H1 (cell line): ENCODE measurements around the gene SRY. TPM values are rescaled to one million over a fixed set of nuclear protein-coding genes. Genes with fewer than 3 reads are reported as not detected.

Source experiments
- BACH1 ChIP-seq: IDR thresholded peaks from 2 replicates; pipeline ENCODE4 v1.6.1; 2012; ENCODE audit warnings: low read length, improper control_type of control experiment
- CREB1 ChIP-seq: IDR thresholded peaks from 2 replicates; pipeline ENCODE4 v1.6.1; 2012; ENCODE audit warnings: inconsistent platforms
- JUND ChIP-seq: IDR thresholded peaks from 2 replicates; pipeline ENCODE4 v1.6.1; 2011; ENCODE audit warnings: mild to moderate bottlenecking, improper control_type of control experiment, low read length
- RNF2 ChIP-seq: fragments of 200-900, 300-1000 bp; sonication (generic); IDR thresholded peaks from 2 replicates; pipeline ENCODE4 v1.7.1; 2016; ENCODE audit warnings: borderline replicate concordance, low read depth, mild to moderate bottlenecking, antibody characterized with exemption, low read length; ENCODE audit not compliant: poor library complexity, severe bottlenecking; ENCODE audit errors: missing control alignments
- RXRA ChIP-seq: IDR thresholded peaks from 2 replicates; pipeline ENCODE4 v1.6.1; 2011; ENCODE audit warnings: low read depth, mild to moderate bottlenecking, low read length, moderate library complexity; ENCODE audit not compliant: insufficient read depth
- SUZ12 ChIP-seq: fragments of 200-600 bp; sonication (generic); IDR thresholded peaks from 2 replicates; pipeline ENCODE4 v1.6.1; 2012; ENCODE audit warnings: mild to moderate bottlenecking, inconsistent platforms, low read length, moderate library complexity, mixed read lengths
- polyA plus RNA-seq, 7 experiments: library from polyadenylated mRNA; depleted of rRNA in 3 of 7; stranded (reverse) in 5 of 7; unstranded in 2 of 7; fragments of >200 nt in 5 of 7; fragments of 200-250 nt in 2 of 7; gene quantifications; 1 replicate in 5 of 7; 2 replicates in 1 of 7; 4 replicates in 1 of 7; pipeline versions ENCODE4 v1.2.1 to v1.2.3, GENCODE V29; 2011 to 2013; ENCODE audit warnings: missing spikeins in 2 of 7, mixed read lengths in 2 of 7
- total RNA-seq: library from RNA; stranded (reverse); fragmentation: NEBNext Ultra II Directional; extraction: Animal tissue kit (Norgen Biotek cat#: 25700); gene quantifications from 2 replicates; pipeline ENCODE4 v1.2.1, GENCODE V29; 2021
- TF ChIP-seq, protein P1 (sequence below): fragments of 300-600 bp; sonication (generic); IDR thresholded peaks from 2 replicates; pipeline ENCODE4 v1.7.1; 2012; ENCODE audit warnings: low read length, moderate library complexity, mild to moderate bottlenecking, inconsistent platforms; ENCODE audit not compliant: insufficient replicate concordance
- TF ChIP-seq, protein P2 (sequence below): IDR thresholded peaks from 2 replicates; pipeline ENCODE4 v1.6.1; 2011; ENCODE audit warnings: low read depth, mild to moderate bottlenecking, low read length; ENCODE audit not compliant: insufficient read depth

Gene SRY
- total and polyA plus RNA-seq, 2 of the 8 experiments (the other 6 are each of a cell fraction or from before 2014, with no cell fraction given) = 5.9 to 15.1 TPM

DNA sequence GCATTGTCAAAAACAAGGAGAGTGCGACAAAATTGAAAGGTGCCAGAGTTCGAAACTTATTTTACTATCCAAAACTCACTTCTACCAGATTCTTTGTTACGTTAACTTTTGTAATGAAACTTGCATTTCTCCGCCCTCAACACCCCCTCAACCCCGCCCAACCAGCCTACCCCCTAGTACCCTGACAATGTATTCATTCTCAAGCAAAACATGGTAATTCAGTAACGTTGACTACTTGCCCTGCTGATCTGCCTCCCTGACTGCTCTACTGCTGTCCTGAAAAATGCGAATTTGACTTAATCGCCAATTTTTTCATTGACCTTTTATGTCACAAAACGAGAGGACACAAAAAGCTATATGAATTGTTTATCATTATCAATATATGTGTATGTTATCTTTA, at the start of gene SRY (continued):
- TF ChIP-seq, protein P1, sequence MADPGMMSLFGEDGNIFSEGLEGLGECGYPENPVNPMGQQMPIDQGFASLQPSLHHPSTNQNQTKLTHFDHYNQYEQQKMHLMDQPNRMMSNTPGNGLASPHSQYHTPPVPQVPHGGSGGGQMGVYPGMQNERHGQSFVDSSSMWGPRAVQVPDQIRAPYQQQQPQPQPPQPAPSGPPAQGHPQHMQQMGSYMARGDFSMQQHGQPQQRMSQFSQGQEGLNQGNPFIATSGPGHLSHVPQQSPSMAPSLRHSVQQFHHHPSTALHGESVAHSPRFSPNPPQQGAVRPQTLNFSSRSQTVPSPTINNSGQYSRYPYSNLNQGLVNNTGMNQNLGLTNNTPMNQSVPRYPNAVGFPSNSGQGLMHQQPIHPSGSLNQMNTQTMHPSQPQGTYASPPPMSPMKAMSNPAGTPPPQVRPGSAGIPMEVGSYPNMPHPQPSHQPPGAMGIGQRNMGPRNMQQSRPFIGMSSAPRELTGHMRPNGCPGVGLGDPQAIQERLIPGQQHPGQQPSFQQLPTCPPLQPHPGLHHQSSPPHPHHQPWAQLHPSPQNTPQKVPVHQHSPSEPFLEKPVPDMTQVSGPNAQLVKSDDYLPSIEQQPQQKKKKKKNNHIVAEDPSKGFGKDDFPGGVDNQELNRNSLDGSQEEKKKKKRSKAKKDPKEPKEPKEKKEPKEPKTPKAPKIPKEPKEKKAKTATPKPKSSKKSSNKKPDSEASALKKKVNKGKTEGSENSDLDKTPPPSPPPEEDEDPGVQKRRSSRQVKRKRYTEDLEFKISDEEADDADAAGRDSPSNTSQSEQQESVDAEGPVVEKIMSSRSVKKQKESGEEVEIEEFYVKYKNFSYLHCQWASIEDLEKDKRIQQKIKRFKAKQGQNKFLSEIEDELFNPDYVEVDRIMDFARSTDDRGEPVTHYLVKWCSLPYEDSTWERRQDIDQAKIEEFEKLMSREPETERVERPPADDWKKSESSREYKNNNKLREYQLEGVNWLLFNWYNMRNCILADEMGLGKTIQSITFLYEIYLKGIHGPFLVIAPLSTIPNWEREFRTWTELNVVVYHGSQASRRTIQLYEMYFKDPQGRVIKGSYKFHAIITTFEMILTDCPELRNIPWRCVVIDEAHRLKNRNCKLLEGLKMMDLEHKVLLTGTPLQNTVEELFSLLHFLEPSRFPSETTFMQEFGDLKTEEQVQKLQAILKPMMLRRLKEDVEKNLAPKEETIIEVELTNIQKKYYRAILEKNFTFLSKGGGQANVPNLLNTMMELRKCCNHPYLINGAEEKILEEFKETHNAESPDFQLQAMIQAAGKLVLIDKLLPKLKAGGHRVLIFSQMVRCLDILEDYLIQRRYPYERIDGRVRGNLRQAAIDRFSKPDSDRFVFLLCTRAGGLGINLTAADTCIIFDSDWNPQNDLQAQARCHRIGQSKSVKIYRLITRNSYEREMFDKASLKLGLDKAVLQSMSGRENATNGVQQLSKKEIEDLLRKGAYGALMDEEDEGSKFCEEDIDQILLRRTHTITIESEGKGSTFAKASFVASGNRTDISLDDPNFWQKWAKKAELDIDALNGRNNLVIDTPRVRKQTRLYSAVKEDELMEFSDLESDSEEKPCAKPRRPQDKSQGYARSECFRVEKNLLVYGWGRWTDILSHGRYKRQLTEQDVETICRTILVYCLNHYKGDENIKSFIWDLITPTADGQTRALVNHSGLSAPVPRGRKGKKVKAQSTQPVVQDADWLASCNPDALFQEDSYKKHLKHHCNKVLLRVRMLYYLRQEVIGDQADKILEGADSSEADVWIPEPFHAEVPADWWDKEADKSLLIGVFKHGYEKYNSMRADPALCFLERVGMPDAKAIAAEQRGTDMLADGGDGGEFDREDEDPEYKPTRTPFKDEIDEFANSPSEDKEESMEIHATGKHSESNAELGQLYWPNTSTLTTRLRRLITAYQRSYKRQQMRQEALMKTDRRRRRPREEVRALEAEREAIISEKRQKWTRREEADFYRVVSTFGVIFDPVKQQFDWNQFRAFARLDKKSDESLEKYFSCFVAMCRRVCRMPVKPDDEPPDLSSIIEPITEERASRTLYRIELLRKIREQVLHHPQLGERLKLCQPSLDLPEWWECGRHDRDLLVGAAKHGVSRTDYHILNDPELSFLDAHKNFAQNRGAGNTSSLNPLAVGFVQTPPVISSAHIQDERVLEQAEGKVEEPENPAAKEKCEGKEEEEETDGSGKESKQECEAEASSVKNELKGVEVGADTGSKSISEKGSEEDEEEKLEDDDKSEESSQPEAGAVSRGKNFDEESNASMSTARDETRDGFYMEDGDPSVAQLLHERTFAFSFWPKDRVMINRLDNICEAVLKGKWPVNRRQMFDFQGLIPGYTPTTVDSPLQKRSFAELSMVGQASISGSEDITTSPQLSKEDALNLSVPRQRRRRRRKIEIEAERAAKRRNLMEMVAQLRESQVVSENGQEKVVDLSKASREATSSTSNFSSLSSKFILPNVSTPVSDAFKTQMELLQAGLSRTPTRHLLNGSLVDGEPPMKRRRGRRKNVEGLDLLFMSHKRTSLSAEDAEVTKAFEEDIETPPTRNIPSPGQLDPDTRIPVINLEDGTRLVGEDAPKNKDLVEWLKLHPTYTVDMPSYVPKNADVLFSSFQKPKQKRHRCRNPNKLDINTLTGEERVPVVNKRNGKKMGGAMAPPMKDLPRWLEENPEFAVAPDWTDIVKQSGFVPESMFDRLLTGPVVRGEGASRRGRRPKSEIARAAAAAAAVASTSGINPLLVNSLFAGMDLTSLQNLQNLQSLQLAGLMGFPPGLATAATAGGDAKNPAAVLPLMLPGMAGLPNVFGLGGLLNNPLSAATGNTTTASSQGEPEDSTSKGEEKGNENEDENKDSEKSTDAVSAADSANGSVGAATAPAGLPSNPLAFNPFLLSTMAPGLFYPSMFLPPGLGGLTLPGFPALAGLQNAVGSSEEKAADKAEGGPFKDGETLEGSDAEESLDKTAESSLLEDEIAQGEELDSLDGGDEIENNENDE = no peak
- no peak for TF ChIP-seq RXRA
- no peak for TF ChIP-seq JUND
- no peak for TF ChIP-seq CREB1
- TF ChIP-seq, protein P2, sequence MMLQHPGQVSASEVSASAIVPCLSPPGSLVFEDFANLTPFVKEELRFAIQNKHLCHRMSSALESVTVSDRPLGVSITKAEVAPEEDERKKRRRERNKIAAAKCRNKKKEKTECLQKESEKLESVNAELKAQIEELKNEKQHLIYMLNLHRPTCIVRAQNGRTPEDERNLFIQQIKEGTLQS = no peak
- no peak for TF ChIP-seq BACH1
- no peak for TF ChIP-seq SUZ12
- TF ChIP-seq RNF2 = no peak
